Liver (tissue), 9 donors: Measurements from ENCODE around the gene FADS2. TPM values are rescaled to one million over a fixed set of nuclear protein-coding genes. Genes with fewer than 3 reads are reported as not detected.

ENCODE experiments used
- DNase-seq: peaks from one replicate; pipeline ENCODE4 v3.0.0-alpha.2; 2017; ENCODE audit warnings: low spot score
- H3K27ac ChIP-seq, 2 donors: one replicate each; pipeline ENCODE4 v1.7.0; 2013; ENCODE audit warnings: inconsistent platforms in 2 of 2, low read length in 2 of 2, control low read depth in 1 of 2, low read depth in 1 of 2, mild to moderate bottlenecking in 1 of 2
- H3K27me3 ChIP-seq, 4 donors: one replicate each; pipeline versions ENCODE4 v1.6.1 to v1.7.0; 2013; ENCODE audit warnings: low read length in 3 of 4, inconsistent platforms in 1 of 4, mild to moderate bottlenecking in 1 of 4, moderate library complexity in 1 of 4; ENCODE audit not compliant: control insufficient read depth in 4 of 4, insufficient read depth in 4 of 4
- H3K36me3 ChIP-seq, 4 donors: one replicate each; pipeline versions ENCODE4 v1.6.1 to v1.7.0; 2013; ENCODE audit warnings: low read length in 3 of 4, mild to moderate bottlenecking in 3 of 4, low read depth in 1 of 4, moderate library complexity in 1 of 4; ENCODE audit not compliant: control insufficient read depth in 4 of 4, insufficient read depth in 3 of 4
- H3K4me1 ChIP-seq, 4 donors: one replicate each; pipeline versions ENCODE4 v1.6.1 to v1.7.0; 2013; ENCODE audit warnings: low read length in 3 of 4, mild to moderate bottlenecking in 3 of 4, moderate library complexity in 1 of 4; ENCODE audit not compliant: control insufficient read depth in 4 of 4, insufficient read depth in 4 of 4
- H3K4me3 ChIP-seq, 3 donors: one replicate each; pipeline versions ENCODE4 v1.6.1 to v1.7.0; 2013; ENCODE audit warnings: low read length in 3 of 3, control low read depth in 1 of 3, low read depth in 1 of 3, mild to moderate bottlenecking in 1 of 3
- H3K9ac ChIP-seq, 2 donors: one replicate each; pipeline ENCODE4 v1.7.0; 2013; ENCODE audit warnings: low read length in 2 of 2, mild to moderate bottlenecking in 2 of 2, moderate library complexity in 2 of 2, control low read depth in 1 of 2, low read depth in 1 of 2
- H3K9me3 ChIP-seq, 4 donors: one replicate each; pipeline versions ENCODE4 v1.6.1 to v1.7.0; 2013; ENCODE audit warnings: low read length in 3 of 4; ENCODE audit not compliant: control insufficient read depth in 4 of 4
- FOXA1 ChIP-seq: IDR thresholded peaks from 2 replicates; pipeline ENCODE4 v1.6.1; 2016; ENCODE audit warnings: antibody characterized with exemption
- FOXA2 ChIP-seq: IDR thresholded peaks from 2 replicates; pipeline ENCODE4 v1.6.1; 2016; ENCODE audit warnings: antibody characterized with exemption
- GABPA ChIP-seq, 2 donors: IDR thresholded peaks in 1 of 2; conservative IDR thresholded peaks in 1 of 2; 2 replicates each; pipeline ENCODE4 v1.6.1; 2016; ENCODE audit warnings: antibody characterized with exemption in 2 of 2, mild to moderate bottlenecking in 1 of 2, moderate library complexity in 1 of 2
- HNF4A ChIP-seq, 2 donors: conservative IDR thresholded peaks; 2 replicates each; pipeline ENCODE4 v1.6.1; 2016; ENCODE audit warnings: antibody characterized with exemption in 2 of 2, mild to moderate bottlenecking in 2 of 2
- HNF4G ChIP-seq: IDR thresholded peaks from 2 replicates; pipeline ENCODE4 v1.6.1; 2016; ENCODE audit warnings: antibody characterized with exemption
- MAX ChIP-seq: IDR thresholded peaks from 2 replicates; pipeline ENCODE4 v1.6.1; 2016; ENCODE audit warnings: antibody characterized with exemption
- REST ChIP-seq: IDR thresholded peaks from 2 replicates; pipeline ENCODE4 v1.6.1; 2016; ENCODE audit warnings: antibody characterized with exemption, mild to moderate bottlenecking
- RXRA ChIP-seq, 2 donors: IDR thresholded peaks; 2 replicates each; pipeline ENCODE4 v1.6.1; 2017 to 2018; ENCODE audit warnings: antibody characterized with exemption in 2 of 2, mild to moderate bottlenecking in 1 of 2
- SP1 ChIP-seq: IDR thresholded peaks from 2 replicates; pipeline ENCODE4 v1.6.1; 2018; ENCODE audit warnings: antibody characterized with exemption, mild to moderate bottlenecking
- YY1 ChIP-seq: IDR thresholded peaks from 2 replicates; pipeline ENCODE4 v1.6.1; 2016; ENCODE audit warnings: antibody characterized with exemption, mild to moderate bottlenecking
- ZBTB33 ChIP-seq: IDR thresholded peaks from 2 replicates; pipeline ENCODE4 v1.6.1; 2016; ENCODE audit warnings: antibody characterized with exemption
- WGBS: extraction: QIAGEN DNeasy Blood & Tissue Kit; methylation state at CpG from one replicate; pipeline ENCODE4 v1.1.7; 2013; 5-methylcytosine and 5-hydroxymethylcytosine counted together
- polyA plus RNA-seq, 2 donors: library from polyadenylated mRNA; stranded (reverse) in 1 of 2; unstranded in 1 of 2; fragments of 200-250 nt in 1 of 2; fragments of >200 nt in 1 of 2; fragmentation: Nextera tagmentation in 1 of 2; extraction: Ambion mirVana in 1 of 2; gene quantifications; one replicate each; pipeline versions ENCODE4 v1.2.1 to v1.2.3, GENCODE V29; 2013 to 2015
- total RNA-seq, 2 donors: library from RNA; depleted of rRNA; stranded (reverse); fragments of >200 nt; gene quantifications; one replicate each; pipeline ENCODE4 v1.2.3, GENCODE V29; 2014
- TF ChIP-seq, protein P1 (sequence below): fragments of 150-350 bp; IDR thresholded peaks from 2 replicates; pipeline ENCODE4 v1.5.1; 2017; ENCODE audit warnings: improper control_type of control experiment, low read depth, low read length; ENCODE audit not compliant: missing input control
- TF ChIP-seq, protein P2 (sequence below): IDR thresholded peaks from 2 replicates; pipeline ENCODE4 v1.6.1; 2016; ENCODE audit warnings: antibody characterized with exemption
- donor health status: healthy.
- donor health status: healthy.
- donor health status: healthy.
- donor health status: healthy.
- donor health status: healthy.

FADS2 gene
- total and polyA plus RNA-seq, 4 donors: 2.8 to 281 (median 84.9) TPM

DNA sequence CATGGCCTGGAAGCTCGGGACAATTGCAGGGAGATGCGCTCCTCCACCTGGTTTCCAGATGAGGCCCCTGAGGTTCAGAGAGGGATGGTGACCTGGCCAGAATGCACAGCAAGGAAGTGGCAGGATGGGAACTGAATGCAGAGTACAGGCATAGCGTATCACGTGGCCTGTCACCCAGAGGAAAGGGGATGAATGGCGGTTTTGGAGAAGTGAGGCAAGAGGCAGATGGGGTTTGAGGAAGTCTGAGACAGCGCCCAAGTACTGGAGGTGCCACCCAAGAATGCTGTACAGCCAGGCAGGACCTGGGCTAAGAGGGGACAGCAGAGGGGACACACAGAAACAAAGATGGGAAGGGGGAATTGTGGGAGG is 84.4 kb downstream of the FADS2 start:
- Histone ChIP-seq H3K27me3 (no peaks in the 10 kb centered on the region), H3K4me1 (peaks cover 0 to 11% (median 2%) of the 10 kb centered on the region in 4 donors), H3K27ac (no peak overlapping the region), H3K9me3 (no peaks in the 10 kb centered on the region), H3K9ac (no peak overlapping the region), H3K36me3 (no peaks in the 10 kb centered on the region), H3K4me3 (no peak overlapping the region)
- no peak for DNase-seq
- 82% methylated on average over 6 of the region's 6 CpGs for WGBS
- peak; percentile 19 for TF ChIP-seq YY1
- TF ChIP-seq REST: no peak
- no peak for TF ChIP-seq SP1

DNA sequence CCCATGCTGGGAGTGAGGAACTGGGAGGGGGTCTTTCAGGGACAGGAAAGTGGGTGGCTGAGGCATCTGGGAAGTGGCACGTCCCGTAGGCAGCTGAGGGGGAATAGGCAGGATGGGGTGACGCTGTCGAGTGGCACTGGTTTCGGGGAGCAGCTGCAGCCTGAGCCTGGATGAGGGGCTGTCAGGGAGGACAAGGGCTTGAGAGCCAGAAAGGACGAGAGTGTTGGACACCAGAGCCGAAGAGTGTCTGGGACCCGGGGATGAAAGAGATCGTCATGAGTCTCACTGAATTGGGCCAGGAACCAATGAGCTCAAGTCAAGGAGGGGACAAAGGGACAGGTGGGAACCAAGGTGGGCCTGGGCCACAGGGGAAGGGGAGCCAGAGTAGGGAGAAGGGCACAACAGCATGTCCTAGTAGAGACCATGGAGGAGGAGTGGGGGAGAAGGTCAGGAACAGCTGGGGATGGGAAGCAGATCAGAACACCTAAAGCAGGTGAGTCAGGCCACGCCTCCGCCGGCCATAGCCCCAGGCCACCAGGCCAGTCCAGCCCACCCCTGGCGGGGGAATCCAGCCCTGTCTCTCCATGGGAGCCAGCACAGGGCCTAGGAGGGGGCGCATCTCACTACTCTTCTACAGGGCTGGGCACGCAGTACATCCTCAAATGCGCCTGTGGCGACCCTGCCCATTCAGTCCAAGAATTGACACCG is 85.0 kb downstream of the FADS2 start:
- WGBS: 82% methylated on average over 18 of the region's 18 CpGs

More for the DNA sequence above, 85.0 kb downstream of the FADS2 start:
- no peak for DNase-seq
- H3K4me1 ChIP-seq: peaks cover 0 to 15% (median 4%) of the 10 kb centered on the region in 4 donors
- no peak overlapping the region for H3K9ac ChIP-seq
- no peak overlapping the region for H3K27ac ChIP-seq
- no peaks in the 10 kb centered on the region for H3K36me3 ChIP-seq
- H3K27me3 ChIP-seq: no peaks in the 10 kb centered on the region
- TF ChIP-seq, protein P1, sequence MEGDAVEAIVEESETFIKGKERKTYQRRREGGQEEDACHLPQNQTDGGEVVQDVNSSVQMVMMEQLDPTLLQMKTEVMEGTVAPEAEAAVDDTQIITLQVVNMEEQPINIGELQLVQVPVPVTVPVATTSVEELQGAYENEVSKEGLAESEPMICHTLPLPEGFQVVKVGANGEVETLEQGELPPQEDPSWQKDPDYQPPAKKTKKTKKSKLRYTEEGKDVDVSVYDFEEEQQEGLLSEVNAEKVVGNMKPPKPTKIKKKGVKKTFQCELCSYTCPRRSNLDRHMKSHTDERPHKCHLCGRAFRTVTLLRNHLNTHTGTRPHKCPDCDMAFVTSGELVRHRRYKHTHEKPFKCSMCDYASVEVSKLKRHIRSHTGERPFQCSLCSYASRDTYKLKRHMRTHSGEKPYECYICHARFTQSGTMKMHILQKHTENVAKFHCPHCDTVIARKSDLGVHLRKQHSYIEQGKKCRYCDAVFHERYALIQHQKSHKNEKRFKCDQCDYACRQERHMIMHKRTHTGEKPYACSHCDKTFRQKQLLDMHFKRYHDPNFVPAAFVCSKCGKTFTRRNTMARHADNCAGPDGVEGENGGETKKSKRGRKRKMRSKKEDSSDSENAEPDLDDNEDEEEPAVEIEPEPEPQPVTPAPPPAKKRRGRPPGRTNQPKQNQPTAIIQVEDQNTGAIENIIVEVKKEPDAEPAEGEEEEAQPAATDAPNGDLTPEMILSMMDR: no peak
- TF ChIP-seq SP1 (no peak), FOXA2 (no peak), MAX (no peak), GABPA (IDR thresholded peaks at IDR 0.05 in 1 of 2, conservative IDR thresholded peaks at IDR 0.05 in 1 of 2) (no peak), FOXA1 (no peak), YY1 (no peak), REST (no peak), HNF4A (conservative IDR thresholded peaks at IDR 0.05) (no peak), ZBTB33 (no peak), HNF4G (no peak), RXRA (IDR thresholded peaks at IDR 0.05) (no peak)
- TF ChIP-seq, protein P2, sequence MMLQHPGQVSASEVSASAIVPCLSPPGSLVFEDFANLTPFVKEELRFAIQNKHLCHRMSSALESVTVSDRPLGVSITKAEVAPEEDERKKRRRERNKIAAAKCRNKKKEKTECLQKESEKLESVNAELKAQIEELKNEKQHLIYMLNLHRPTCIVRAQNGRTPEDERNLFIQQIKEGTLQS: no peak
- H3K4me3 ChIP-seq: no peak overlapping the region
- H3K9me3 ChIP-seq: no peaks in the 10 kb centered on the region
